HG02798 (cell line): ENCODE data around the gene LARP4.
"Not testable (repeated sequence)": the region's sequence is repeated elsewhere in the genome, so short reads cannot be mapped to it uniquely, and the experiment has no call there.

ENCODE experiments used
- ATAC-seq: cut with Tn5 transposase; IDR thresholded peaks from one replicate; pipeline ENCODE4 v1.9.1; 2021; ENCODE audit warnings: mild to moderate bottlenecking; ENCODE audit not compliant: unreplicated experiment, poor library complexity

Gene LARP4

DNA sequence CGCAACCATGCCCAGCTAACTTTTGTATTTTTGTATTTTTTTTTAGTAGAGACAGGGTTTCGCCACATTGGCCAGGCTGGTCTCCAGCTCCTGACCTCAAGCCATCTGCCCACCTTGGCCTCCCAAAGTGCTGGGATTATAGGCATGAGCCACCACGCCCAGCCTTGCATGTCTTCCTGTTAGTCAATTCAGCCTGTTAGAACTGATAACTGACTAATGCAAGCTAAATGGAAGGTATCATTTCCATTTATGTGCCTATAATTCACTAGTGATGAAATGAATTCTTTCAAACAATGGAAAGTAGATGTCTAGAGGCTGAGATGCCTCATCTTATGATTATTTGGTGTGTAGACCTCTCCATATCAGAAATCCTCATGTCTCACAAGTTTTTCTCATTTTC is 66.8 kb downstream of the LARP4 start:
- ATAC-seq, result no peak

DNA sequence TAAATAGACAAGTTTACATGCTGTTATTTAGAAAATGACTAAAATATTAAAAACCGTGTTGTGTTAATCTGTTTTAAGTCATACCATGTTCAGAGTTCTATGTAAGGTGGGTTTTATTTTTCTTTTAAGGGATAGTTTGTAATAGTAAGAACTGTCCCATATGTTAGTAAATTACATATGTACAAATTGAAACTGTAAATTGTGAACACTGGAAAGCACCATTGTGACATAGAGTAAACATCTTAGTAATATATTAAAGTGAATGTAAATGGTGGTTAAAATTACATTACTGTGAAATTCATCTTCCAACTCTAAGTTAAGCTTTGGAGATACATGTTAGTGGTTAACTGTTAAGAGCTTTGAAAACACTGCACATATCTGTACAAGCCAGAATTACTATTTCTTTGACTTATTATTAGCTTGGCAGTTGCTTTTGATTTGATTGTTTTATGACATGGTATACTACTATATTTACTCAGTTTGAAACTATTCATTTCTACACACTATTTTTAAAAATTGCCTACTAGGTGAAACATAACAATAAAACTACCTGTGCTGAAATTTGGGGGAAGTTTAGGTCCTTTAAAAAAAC is 76.7 kb downstream of the LARP4 start:
- no peak for ATAC-seq

DNA sequence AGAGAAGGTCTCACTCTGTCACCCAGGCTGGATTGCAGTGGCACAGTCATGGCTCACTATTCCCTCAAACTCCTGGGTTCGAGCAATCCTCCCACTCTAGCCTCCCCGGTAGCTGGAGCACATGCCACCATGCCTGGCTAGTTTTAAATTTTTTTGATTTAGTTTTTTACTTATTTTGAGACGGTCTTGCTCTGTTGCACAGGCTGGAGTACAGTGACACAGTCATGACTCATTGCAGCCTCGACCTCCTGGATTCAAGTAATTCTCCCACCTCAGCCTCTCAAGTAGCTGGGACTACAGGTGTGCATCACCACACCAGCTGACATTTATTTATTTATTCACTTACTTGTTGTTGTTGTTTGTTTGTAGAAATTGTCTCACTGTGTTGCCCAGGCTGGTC is 81.9 kb downstream of the LARP4 start:
- ATAC-seq, result no peak

DNA sequence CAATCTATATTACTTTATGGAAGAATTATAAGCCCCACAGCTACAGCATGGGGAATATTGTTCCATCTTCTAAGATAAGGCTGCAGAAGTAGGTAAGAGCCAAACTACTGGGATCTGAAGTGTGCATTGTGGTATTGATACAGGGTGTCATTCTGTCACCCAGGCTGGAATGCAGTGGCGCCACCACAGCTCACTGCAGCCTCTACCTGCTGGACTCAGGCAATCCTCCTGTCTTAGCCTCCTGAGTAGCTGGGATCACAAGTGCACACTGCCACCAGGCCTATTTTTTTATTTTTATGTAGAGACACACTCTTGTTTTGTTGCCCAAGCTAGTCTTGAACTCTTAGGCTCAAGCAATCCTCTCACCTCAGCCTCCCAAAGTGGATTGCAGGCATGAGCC is 82.8 kb downstream of the LARP4 start:
- no peak for ATAC-seq

DNA sequence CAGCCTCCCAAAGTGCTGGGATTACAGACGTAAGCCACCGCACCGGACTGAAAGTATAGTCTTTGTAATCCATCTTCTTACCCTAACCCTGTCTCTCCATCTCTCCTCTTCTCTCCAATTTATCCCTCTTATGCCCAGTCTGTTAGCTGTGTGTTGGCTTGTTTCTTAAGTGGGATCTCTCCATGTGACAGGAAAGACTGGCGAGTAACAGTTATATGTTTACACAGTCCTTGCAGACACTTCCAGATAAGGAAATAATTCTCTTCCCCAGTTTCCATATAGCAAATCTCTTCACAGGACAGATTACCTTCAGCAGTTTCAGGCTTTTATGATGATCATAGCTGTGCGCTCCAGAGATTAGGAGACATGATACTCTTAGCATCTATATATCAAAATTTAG is 88.1 kb downstream of the LARP4 start:
- no peak for ATAC-seq

DNA sequence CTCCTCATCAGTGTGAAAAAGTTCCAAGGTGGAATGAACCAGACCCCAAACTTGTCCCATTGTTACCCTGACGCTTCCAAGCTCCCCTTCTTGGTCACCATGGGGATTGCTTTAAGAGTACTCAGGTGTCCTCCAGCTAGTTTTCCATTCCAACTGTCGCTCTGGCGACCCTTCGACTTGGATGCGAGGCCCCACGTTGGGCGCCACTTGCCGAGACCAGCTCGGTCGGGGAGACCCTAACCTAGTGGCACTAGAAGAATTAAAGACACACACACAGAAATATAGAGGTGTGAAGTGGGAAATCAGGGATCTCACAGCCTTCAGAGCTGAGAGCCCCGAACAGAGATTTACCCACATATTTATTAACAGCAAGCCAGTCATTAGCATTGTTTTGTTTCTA is 97.4 kb downstream of the LARP4 start:
- ATAC-seq, result not testable (repeated sequence)

DNA sequence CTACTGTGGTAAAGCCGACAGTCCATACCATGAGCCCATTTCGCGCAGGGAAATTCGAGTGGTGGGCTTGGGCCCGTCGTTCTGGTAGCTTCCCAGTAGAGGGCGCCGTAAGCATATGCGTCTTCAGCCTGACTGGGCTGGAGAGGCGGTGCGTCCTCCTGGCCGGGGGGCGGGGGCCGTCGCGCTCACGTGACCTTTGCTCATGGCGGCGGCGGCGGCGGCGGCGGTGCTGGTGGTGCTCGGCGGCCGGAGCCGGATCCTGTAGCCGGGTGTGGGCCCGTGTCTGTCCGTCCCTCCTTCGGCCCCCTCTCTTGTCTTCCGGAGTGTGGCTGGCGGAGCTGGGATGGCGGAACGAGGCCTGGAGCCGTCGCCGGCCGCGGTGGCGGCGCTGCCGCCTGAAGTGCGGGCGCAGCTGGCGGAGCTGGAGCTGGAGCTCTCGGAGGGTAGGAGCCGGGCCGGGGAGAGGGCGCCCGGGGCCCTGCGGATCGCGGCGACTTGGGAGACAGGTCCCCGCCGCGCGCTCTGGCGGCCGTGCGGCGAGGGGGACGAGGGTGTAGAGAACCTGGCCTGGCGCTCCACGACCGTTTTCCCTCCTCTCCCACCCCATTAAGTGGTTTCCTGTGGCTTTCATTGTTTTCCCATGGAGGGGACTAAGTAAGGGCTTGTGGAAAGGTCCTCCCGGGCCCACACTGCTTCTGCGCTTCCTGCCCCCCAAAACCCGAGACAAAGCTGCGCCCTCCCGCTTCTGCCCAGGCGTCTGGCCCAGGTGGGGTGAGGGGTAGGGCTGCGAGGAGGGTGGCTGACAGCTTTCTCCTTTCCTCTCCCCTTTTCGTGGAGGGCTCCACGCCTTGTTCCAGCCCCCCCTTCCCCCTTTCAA is 104.4 kb downstream of the LARP4 start, which contains the start of gene DIP2B:
Gene DIP2B, plus strand, starts transcription at position 188 of the 877 bp plus-strand sequence. Its CDS starts 156 bp downstream, at position 344.
- peak; percentile 87 for ATAC-seq

DNA sequence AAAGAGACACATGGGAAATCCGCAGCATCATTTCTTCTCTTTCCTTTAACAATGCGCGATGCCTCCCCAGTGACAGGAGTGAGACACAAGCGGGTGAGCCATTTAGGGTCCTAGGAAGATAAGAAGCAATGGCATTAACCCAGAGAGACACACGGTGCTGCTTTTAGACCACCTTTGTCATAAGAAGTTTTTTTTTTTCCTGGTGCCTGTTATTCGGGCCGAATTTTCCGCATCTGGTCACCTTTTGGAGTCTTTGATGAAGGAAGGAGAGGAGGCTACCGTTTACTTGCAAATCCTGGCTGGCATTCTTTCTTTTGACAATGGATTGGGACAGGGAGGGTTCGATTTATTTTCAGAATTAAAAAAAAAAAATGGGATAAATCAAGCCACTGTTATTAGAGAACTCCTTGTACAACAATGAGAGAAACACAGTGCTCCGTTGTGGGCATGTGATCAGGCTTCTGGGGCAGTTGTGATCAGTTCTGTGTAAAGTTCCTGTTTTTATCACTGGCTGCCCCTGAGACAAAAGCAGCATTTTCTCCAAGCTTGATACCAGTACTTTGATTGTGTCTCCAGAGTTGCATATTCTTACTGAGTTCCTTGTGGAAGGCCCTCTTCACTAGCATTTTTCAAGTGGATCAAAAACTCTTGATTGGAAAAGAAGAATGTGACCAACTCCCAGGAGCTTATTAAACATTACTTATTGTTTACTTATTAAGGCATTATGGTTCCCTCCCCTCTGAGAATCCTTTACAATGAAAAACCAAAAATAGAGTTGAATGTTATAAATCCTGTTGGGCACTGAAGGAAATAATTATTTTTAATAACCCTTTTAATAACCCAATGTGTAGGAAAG is 105.2 kb downstream of the LARP4 start:
- no peak for ATAC-seq

DNA sequence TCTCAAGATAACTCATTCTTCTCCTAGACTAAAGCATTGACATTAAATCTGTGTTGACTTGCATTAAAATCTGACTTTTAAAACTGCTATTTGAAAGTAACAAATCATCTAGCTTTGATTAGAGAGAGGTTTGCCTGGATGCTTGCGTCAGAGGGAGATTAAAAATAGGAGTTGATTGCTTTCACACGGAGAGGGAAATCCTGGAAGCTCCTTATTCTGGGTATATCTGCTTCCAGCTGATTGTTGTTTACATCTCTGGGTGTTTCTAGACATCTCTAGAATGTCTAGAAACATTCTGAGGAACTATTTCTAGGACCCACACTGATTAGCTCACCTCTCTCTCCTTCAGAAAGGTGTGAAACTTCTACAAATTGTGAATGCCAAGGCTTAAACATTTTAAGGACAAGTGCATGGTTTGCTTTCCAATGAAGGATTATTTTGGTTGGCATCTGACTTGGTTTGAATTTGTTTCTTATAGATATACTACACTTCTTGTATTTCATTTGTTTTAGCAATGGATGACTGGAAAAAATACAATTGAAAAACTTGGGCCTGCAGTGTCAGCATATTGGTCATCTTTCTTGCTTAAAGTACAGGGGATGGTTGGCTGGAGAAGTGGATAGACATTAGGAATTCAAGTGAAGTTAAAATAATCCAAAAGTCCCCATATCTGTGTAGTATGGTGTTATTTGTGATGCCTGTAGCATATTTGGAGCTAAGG is 106.2 kb downstream of the LARP4 start:
- no peak for ATAC-seq

DNA sequence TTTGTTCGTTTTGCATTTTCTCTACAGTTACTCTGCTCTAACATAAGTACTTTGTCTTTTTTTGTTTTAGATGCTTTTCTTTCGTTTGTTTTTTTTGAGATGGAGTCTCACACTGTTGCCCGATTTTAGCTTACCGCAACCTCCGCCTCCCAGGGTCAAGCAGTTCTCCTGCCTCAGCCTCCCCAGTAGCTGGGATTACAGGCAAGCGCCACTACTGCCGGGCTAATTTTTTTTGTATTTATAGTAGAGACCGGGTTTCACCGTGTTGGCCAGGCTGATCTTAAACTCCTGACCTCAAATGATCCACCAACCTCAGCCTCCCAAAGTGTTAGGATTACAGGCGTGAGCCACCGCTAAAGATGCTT is 106.8 kb downstream of the LARP4 start:
- no peak for ATAC-seq

DNA sequence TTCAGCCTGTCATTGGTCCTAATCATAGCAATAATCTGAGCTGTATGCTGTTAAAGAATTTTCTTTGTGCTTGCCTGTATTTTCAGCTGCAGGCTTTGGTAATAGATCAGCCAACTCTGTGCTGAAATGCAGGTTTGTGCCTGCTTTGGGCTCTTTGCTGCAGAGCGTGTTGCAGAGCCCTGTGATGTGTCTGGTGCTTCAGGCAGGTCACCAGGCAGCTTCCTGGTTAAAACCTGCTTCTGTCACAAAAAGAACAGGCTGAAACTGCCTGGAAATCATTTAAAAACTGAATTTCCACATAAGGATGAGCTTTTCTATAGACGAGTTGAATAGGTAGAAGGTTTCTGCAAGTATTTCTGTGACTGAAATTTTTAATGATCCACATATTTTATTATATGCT is 107.2 kb downstream of the LARP4 start:
- ATAC-seq, result no peak

DNA sequence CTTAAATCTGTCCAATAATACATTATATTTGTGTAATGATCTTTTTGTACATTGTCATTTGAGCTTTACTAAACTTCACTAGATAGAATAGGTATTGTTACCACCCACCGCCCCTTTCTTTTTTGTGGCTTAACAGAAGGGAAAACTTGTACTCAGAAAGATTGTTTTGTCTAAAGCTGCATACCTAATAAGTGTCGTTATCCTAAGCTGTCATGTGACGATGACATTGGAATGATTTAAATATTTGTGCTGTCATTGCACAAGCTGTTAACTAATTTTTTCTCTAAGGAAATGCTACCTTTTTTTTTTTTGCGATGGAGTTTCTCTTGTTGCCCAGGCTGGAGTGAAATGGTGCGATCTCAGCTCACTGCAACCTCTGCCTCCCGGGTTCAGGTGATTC is 107.7 kb downstream of the LARP4 start:
- no peak for ATAC-seq

DNA sequence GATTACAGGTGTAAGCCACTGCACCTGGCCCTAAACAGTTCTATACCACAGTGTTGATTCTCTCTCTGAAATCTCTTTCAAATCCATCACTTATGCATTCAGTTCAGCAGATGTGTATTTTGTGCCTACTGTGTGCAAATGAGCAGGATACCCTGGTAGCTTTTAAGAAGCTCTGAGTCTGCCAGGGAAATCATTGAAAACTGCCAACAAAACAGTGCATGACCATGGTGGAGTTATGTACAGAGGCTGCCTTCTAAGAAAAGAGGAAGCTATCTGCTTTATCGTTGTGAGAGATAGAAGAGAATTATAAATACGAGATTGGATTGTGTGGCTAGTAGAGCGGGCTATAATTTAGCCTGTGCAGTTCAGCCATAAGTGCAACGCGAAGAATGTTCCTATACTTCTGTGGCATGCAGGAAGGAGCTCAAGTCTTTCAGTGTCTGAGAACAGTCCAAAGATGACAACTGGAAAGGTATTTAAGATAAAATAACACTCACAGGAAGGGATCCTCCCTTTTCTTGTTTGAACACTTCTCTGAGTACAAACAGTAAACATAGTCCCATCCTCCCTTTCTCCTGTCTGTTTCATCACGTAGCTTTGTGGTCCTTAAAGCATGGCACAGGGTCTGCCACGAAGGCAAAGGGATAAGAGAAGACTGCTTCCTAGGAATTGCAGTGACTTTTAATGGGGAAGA is 108.4 kb downstream of the LARP4 start:
- no peak for ATAC-seq

DNA sequence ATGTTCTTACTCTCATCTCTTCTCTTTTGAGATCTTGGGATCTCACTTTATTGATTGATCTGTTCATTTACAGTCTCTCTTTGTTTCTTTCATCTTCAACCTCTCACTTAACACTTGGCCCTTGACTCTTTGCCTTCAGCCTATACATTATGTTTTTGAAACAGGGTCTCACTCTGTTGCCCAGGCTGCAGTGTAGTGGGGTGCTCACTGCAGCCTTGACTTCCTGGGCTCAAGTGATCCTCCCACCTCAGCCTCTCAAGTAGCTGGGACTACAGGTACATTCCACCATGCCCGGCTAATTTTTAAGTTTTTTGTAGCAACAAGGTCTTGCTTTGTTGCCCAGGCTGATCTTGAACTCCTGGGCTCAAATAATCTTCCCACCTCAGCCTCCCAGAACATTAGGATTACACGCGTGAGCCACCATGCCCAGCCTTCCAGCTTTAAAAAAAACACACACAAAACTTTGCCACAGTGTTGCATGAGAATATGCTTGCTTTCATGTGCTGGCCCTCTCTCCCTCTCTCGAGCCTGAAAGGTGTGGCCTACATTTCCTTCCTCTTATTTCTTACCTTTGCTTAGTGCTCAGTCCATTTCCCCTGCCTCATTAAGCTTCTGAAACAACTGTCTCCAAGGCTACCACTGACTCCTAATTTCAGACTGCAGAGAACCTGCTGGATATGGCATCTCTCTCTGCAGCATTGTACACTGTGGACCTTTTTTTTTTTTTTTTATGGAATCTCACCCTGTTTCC is 114.0 kb downstream of the LARP4 start:
- no peak for ATAC-seq

DNA sequence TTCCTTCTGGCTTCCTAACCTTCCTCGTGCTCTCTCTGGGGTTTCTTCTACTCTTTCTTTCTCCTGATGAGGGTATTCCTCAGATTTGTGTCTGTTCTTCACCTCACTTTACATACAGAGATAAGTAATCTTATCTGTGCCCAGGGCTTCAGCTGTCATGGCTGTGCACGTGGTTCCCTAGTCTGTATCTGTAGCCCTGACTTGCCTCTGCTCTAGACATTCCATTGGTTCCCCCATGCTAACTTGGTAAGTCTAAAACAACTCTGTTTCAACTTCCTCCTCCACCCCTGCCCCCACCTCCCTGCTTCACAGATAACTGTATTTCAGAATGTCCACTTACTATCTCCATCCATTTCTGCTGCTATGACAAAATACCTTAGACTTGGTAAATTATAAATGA is 114.9 kb downstream of the LARP4 start:
- no peak for ATAC-seq

DNA sequence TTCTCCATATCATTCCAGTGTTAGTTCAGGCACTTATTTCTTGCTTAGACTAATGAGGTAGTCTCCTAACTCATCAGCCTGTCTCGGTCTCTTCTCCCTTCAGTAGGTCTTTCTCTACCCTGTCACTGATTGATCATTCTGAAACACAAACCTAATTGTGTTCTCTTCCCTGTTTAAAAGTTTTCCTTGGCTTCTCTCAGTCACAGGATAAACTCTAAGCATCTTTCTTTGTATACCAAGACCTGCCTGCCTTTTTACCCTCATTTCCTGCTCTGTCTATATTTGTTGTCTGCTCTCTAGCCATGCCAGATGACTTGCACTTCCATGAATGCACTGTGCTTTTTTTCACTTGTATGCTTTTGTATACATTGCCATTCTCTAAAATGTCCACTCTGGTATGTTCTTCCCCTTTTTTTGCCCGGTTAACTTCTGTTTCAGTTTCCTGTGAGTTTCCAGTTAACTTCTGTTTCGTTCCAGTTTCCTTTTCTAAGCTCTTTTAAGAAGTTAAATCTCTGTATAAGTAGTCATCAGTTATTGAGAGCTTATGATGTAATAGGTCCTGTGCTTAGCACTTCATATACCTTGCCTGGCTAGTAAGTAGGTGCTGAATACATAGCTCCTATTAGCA is 116.8 kb downstream of the LARP4 start:
- ATAC-seq, result peak; percentile 67

DNA sequence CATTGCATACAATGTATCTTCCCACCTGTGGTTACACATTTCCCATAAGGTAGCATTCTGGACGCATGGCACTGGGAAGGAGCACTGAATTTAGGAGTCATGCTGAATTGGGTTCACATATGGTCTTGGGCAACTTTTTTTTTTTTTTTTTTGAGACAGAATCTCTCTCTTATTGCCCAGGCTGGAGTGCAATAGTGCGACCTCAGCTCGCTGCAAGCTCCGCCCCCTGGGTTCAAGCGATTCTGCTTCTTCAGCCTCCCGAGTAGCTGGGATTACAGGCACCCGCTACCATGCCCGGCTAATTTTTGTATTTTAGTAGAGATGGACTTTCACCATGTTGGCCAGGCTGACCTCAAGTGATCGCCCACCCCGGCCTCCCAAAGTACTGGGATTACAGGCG is 117.4 kb downstream of the LARP4 start:
- ATAC-seq, result no peak

DNA sequence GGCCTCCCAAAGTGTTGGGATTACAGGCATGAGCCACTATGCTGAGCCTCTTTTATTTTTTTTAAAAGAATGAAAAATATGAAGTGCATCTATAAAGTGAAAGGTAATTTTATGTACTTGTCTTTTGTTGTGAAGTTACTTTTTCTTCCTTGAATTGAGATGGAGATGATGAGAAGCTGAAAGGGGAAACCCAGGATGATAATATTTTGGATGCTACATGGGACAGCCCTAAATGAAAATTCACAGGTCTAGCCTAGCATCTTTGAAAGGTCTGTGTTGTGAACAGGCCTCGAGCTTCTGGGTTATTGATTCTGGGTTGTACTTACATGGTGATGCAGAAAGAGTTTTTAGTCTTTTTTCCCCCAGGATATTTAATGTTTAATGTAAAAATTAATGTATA is 118.7 kb downstream of the LARP4 start:
- no peak for ATAC-seq
